ENCODE results near the gene SCN1B.

Gene SCN1B

GRCh38 chr19:35030257-35031071, at the start of gene SCN1B:
SCN1B (plus strand) TSS chr19:35030470; CDS start chr19:35030821, 351 bp downstream.
- TF ChIP-seq CTCF (conservative IDR thresholded peaks at IDR 0.05; ENCODE audit: low read length), result no peak
- peak within 1 kb of the TSS; percentile 61 for H3K4me3 ChIP-seq (ENCODE audit: low read length)
- DNase-seq (ENCODE audit: low read depth), result peak; percentile 65

DNA sequence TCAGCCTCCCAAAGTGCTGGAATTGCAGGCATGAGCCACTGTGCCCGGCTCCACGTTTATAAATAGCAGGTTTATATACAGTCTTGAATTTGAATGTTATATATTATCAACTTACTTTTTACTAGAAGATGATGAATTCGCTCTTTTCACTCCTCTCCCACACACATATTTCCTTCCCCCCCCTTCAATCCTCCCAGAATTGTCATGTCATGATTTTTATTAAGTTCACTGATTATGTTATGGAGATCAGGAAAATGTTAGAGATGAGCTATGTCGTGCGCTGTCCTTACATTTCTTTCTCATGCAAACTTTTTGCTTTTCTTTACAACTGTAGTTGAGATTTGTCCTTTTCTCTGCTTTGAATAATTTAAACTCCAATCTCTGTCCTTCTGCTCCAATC, 48.0 kb upstream of the SCN1B start:
- no peak overlapping the region for H3K4me3 ChIP-seq (ENCODE audit: low read length)
- DNase-seq (ENCODE audit: low read depth), result no peak
- no peak for TF ChIP-seq CTCF (conservative IDR thresholded peaks at IDR 0.05; ENCODE audit: low read length)

GRCh38 chr19:34983786-34984185, 46.5 kb upstream of the SCN1B start:
- H3K4me3 ChIP-seq (ENCODE audit: low read length), result no peak overlapping the region
- DNase-seq (ENCODE audit: low read depth), result no peak
- no peak for TF ChIP-seq CTCF (conservative IDR thresholded peaks at IDR 0.05; ENCODE audit: low read length)

DNA sequence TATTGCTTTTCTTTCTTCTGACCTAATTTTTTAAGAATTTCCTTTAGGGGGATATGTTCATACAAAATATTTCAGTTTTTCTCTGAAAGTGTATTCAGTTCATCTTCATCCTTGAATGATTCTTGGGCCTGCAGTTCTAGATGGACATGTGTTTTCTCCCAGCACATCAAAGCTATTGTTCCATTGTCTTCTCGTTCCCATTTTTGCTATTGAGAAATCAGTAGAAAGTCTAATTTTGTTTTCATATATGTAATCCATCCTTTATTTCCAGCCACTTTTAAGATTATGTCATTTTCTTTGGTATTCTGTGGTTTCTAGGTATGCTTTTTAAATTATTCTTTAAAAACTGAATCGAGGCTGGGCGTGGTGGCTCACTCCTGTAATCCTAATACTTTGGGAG, 46.0 kb upstream of the SCN1B start:
- H3K4me3 ChIP-seq (ENCODE audit: low read length), result no peak overlapping the region
- no peak for DNase-seq (ENCODE audit: low read depth)
- TF ChIP-seq CTCF (conservative IDR thresholded peaks at IDR 0.05; ENCODE audit: low read length), result no peak

- peak; percentile 41 for DNase-seq (ENCODE audit: low read depth)
- TF ChIP-seq CTCF (conservative IDR thresholded peaks at IDR 0.05; ENCODE audit: low read length), result no peak
- no peak overlapping the region for H3K4me3 ChIP-seq (ENCODE audit: low read length)
These were observed 44.8 kb upstream of the SCN1B start for GRCh38 chr19:34985249-34986022.

DNA sequence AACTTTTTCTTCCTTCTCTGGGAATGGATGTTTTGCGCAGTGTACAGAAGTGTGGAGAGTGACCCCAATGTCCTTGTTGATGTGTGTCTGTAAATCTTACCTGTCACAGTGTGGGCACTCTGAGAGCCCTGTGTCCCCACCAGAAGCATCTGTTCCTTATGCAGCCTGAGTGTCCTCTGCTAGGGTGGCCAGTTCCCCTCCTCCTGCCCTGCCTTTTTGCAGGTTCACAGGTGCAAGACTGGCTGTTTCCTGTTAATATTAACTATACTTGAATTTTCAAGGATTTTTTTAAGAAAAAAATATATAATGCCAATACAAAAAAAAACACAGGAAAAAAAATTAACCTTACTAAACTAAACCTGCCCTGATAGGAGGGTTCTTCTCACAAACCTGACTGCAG, 42.2 kb upstream of the SCN1B start:
- no peak for TF ChIP-seq CTCF (conservative IDR thresholded peaks at IDR 0.05; ENCODE audit: low read length)
- no peak overlapping the region for H3K4me3 ChIP-seq (ENCODE audit: low read length)
- DNase-seq (ENCODE audit: low read depth), result no peak

Data from AG10803 (cell line).